HG03095 (cell line): ENCODE results near the gene STK16.
A peak's percentile ranks its signal among the peaks of the same experiment; 100 is the strongest.
"Not testable (repeated sequence)": the region's sequence is repeated elsewhere in the genome, so short reads cannot be mapped to it uniquely, and the experiment has no call there.

Experiments used
- ATAC-seq: cut with Tn5 transposase; IDR thresholded peaks from one replicate; pipeline ENCODE4 v1.9.1; 2021; ENCODE audit warnings: moderate library complexity; ENCODE audit not compliant: unreplicated experiment

The STK16 gene

DNA sequence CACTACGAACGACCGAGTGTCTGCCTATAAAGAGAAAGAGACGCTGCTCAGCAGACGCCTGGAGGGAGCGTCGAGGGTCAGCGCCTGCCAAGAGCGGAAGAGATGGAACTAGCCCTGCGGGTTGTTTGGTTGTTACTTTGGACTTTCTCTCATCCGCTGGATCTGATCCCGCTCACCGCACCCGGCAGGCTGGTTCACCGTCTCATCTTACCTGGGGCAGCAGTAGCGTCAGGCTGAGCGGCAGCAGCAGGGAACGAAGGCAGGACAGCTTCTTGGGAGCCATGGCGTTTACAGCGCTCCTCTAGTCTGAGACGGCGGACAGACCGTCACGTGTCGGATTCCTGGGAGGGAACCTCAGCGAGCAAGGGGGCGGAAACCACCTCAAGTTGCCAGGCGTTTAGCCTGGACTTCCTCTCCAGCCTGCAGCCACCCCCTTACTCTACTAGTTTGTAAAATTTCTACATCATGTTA, 2.0 kb upstream of the STK16 start:
- no peak for ATAC-seq

DNA sequence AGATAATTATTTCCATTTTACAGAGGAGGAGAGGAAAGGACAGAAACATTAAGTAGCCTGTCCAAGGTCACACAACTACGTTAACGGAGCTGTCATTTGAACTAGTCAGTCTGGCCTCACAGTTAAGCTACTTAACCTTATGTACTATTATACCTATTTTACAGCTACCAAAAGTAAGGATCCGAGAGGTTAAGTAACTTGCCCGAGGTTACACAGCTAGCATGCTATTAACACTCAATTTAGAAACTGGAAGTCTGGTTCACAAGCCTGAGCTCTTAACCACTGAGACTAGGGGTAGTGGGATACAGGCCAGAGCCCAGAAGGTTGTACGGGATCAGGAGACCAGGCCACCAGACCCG, 511 bp upstream of the STK16 start:
- no peak for ATAC-seq

DNA sequence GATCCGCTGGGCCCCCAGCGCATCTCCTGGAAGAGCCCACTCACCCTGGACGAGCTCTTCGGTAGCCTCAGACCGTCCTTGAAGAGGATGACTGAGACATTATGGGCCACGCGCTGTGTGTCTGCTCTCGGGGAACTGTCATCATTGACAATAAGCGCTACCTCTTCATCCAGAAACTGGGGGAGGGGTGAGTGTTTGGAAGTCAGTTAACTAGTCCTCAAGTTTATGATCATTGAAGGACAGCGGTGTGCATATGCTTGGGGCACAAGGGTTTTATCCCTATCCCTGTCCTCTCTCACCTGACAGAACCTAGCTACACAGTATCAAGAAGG, 586 bp downstream of the STK16 start:
- ATAC-seq = no peak

DNA sequence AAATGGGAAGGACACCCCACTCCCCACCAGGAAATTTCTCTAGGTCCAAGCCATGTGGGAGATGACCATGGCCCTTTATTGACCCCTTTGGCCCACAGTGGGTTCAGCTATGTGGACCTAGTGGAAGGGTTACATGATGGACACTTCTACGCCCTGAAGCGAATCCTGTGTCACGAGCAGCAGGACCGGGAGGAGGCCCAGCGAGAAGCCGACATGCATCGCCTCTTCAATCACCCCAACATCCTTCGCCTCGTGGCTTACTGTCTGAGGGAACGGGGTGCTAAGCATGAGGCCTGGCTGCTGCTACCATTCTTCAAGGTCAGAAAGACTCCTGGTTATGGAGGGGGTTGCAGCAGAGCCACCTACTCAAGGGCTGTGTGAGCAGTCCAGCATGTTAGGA, 1.3 kb downstream of the STK16 start:
- ATAC-seq = no peak

DNA sequence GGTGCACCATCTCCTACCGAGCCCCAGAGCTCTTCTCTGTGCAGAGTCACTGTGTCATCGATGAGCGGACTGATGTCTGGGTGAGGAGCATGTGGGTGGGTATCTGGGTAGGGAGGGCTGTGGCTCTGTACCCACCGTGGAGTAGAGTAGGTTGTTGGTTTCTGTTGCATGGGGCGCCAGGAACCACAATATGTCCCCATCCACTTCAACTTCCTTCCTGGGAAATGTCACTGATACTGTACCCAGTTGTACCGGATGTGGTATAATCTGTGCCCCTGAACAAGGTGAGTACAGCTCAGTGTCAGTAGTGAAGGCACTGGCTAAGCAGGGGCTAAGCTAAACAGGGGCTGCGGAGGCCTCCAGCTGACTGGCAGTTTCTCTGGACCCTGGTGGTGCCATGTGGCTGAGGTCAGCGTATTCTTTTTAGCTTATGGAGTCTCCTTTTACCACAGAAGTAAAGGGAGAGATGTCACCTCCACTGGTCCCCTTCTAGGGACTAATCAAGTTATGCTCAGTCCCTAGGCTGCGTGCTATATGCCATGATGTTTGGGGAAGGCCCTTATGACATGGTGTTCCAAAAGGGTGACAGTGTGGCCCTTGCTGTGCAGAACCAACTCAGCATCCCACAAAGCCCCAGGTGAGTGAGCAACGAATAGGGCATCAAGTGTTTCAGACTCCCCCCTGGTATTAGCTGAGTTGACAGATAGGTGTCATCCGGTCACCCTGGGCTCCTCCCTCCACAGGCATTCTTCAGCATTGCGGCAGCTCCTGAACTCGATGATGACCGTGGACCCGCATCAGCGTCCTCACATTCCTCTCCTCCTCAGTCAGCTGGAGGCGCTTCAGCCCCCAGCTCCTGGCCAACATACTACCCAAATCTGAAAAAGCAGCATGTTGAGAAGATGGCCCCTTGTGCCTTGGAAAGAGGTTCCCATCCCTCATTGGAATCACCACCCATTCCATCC, 2.7 kb downstream of the STK16 start:
- no peak for ATAC-seq

DNA sequence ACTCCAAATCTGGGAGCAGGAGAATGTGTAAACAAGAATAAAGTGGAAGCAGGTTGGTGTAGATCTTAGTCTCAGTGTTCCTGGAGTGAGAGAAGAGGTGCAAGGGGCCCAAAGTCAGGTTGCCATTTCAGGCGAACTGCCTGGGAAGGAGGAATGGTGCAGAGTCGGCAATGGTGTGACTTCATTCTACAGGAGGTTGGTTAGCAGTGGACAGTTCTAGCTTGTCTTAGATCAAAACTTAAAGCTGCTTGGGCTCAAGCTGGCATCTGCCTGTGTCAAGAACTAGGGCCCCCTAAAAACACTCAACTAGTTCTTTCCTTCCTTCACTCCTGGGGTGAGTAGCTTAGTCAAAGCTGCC, 3.5 kb downstream of the STK16 start:
- ATAC-seq = no peak

DNA sequence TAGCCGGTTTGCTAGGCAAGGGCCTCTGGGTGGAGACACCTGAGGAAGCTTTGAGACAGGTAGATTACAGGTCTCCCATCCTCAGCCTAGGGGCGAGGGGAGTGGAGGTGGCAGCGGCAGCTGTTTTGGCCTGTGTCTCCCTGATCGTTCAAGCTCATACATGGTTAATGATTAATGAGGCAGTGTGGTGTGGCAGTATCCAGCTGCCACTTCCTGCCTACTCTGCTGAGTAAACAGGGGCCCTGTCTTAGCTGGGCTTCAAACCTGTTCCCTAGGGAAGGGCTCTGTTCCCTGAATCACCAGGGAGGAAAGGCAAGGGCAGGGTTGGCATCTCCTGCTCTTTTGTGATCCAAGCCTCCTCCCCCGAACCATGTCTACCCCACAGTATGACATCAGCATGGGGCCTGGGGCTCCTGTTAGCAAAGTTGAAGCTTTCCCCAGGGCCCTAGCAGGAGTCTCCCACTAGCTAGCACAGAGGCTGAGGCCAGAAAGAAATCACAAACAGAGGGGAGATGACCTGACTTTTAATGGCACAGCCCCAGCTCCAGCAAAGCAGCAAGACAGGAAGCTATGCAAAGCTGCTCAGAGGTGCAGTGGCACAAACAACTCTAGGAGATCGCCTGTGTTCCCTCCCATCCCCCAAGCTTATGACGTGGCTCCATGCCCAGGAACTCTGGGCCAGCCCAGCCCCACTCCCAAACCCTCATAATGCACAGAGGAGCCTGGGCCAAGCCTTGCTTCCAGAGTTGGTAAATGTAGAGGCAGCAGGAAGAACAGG, 4.1 kb downstream of the STK16 start:
- peak; percentile 25 for ATAC-seq

DNA sequence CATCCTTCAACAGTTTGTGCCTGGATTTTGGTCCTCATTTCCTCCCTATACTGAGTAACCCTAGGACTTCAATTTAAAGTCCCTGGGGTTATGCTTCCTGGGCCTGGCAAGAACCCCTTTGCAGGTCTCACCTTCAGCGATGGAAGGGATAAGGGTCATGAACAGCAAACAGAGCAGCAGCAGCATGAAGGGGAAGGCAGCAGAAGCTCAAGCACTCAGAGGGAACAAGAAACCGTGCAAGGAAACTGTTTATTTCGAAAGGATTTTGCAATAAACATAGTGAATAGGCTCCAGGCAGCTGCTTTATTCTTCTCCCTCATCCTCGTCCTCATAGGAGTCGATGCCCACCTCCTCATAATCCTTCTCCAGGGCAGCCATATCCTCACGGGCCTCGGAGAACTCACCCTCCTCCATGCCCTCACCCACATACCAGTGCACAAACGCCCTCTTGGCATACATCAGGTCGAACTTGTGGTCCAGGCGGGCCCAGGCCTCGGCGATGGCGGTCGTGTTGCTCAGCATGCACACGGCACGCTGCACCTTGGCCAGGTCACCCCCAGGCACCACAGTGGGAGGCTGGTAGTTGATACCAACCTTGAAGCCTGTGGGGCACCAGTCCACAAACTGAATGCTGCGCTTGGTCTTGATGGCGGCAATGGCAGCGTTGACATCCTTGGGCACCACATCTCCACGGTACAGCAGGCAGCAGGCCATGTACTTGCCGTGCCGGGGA, 4.9 kb downstream of the STK16 start:
- ATAC-seq = no peak

DNA sequence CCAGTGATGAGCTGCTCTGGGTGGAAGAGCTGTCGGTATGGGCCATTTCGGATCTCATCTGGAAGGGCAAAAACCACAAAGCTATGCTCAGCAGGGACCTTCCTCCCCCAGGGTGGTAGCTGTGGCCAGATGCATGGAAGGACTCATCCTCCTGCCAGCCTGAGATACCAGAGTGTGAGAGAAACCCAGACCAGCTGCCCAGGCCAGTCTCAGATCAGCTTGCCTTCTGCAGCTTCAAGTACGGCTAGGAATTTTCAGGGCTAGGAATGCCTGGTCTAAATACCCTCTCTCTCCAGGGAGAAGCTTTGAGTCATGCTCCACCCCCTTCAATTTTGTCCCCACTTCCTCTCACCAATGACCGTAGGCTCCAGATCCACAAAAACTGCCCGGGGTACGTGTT, 6.4 kb downstream of the STK16 start:
- ATAC-seq = no peak

DNA sequence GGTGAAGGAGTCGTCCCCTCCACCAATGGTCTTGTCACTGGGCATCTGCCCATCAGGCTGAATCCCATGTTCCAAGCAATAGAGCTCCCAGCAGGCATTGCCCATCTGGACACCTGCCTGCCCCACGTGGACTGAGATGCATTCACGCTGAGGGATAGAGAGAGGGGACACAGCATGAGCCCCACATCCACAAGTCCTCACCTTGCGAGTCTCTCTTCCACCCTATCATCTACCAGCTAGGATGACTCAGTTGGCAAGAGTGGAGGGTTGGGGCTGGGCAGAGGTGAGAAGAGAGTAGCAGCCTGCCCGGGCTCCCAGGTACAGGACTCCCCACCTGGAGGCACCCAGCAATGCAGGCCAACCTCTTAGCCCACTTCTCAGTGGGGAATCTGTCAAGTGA, 6.8 kb downstream of the STK16 start:
- no peak for ATAC-seq

DNA sequence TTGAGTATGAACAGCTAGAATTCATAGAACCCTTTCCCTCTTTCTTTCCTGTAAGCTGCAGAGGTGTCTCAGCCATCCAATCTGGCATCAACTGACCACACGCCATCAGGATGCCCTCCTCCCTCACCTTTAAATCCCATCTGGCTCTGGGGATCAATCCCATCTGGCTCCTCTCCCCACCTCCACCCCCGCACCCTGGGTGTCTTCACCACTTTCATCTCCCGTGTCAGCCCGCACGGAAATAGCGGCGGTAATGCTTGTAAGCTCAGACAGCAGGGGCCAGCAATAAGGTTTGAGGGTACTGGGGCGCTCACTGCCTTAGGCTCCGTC, 7.3 kb downstream of the STK16 start:
- ATAC-seq = no peak

DNA sequence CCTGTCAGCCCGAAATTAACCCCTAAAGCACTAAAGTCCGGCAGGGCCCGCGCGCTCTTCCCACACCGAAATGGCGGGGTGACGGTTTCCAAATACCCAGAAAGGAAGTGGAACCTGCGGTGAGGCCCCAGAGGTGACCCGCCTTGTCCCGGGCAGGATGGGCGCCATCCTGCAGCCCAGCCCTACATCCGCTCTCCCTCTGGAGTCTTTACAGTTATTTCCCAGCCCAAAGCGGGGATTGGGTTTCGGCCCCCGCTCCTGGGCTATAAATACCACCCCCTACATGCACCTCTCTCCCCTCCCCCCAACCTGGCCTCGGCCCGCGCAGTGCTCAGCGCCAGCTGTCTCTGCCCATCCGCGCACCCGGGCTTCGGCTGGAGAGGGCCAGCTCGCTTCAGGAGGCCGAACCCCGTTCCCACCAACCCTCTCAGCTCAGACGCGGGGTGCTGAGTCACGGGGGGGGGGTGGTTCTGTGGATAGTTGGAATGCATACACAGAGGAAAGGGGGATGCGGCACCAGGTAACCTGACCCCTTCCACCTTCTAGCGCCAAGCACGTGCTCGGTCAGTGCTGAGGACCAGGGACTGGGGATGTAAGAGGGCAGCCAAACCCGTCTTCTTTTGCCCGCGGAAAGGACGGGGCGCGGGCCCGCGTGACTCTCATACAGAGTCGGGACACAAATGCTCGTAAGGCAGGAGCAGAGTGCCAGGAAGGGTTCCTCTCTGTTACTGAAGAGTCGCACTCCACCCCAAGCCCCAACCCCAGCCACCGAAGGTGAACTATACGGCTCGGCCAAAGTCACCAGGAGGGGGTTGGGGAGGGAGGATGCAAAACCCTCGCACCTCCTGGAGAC, 7.8 kb downstream of the STK16 start, which contains the start of gene TUBA4B:
Gene TUBA4B, plus strand, starts transcription at position 344 of the 853 bp plus-strand sequence. Its CDS starts 165 bp downstream, at position 509.
- ATAC-seq = peak; percentile 22

DNA sequence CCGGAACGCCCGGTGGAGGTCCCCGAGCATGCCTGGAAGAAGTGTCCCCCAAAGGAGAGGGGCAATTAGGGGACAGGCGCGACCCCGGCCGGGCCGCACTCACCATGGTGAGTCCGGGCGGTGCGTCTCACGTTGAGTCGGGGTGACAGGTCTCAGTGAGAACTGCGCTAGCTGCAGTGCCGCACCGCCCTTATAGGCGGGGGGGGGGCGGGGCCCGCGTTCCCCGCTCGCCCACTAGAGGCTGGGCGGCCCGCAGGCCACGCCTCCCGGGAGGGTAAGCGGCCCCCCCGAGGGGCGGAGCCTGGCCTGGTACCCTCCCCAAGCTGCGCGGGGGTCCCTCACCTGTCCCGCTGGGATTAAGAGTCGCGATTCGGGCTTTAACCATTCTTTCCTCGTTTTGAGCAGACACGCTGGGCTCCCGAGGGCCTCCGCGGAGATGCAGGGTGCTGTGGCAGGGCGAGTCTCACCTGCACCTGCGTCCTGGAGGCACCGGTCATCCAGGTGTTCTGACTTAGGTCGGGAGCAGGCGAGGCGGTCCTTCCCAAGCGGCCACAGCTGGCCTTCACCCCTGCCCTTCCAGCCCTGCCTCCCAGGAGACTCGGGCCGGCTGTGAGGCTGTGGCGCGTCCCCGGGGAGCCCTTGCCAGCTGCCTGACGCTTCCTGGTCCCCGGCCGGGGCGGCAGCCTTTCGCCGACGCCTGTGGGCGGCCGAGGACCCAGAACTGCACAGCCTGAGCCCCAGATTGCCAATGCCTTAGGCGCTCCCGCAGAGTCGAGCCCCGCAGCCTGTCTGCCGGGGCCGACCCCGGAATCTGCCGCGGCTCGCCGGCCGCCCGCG, 8.7 kb downstream of the STK16 start, which contains the start of gene TUBA4A:
Gene TUBA4A, minus strand, starts transcription at position 166 of the 837 bp plus-strand sequence. Its CDS starts 60 bp downstream, at position 106.
- peak; percentile 59 for ATAC-seq

DNA sequence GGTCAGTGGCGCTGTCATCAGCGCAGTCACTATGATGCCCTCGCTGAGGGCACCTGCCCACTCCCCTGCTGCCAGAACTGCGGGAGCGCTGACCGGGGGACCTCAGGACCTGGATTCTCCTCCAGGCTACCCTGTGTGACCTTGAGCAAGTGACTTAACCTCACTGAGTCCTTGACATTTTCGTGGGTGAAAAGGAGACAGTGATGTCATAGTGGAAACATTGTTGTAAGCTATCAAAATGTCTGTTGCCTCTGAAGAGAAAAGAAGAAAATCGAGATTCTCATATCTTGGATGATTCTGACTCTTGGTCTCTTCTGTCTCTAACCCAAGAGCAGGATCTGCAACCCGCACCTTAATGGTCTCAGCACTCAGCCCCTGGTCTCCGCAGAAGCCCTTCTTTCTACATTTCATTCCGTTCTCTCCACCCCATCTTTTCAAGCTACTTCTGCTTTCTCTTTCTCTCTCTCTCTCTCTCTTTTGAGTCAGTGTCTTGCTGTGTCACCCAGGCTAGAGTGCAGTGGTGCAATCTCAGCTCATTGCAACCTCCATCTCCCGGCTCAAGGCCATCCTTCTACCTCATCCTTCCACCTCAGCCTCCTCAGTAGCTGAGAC, 9.4 kb downstream of the STK16 start:
- peak; percentile 23 for ATAC-seq

DNA sequence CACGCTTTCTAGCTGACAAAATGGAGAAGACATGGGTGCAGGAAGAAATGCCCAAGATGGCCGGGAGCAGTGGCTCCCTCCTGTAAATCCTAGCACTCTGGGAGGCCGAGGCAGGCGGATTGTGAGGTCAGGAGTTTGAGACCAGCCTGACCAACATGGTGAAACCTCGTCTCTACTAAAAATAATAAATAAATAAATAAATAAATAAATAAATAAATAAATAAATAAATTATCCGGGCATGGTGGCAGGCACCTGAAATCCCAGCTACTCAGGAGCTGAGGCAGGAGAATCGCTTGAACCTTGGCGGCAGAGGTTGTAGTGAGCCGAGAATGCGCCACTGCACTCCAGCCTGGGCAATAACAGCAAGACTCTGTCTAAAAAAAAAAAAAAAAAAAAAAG, 13.7 kb downstream of the STK16 start:
- ATAC-seq = not testable (repeated sequence)

DNA sequence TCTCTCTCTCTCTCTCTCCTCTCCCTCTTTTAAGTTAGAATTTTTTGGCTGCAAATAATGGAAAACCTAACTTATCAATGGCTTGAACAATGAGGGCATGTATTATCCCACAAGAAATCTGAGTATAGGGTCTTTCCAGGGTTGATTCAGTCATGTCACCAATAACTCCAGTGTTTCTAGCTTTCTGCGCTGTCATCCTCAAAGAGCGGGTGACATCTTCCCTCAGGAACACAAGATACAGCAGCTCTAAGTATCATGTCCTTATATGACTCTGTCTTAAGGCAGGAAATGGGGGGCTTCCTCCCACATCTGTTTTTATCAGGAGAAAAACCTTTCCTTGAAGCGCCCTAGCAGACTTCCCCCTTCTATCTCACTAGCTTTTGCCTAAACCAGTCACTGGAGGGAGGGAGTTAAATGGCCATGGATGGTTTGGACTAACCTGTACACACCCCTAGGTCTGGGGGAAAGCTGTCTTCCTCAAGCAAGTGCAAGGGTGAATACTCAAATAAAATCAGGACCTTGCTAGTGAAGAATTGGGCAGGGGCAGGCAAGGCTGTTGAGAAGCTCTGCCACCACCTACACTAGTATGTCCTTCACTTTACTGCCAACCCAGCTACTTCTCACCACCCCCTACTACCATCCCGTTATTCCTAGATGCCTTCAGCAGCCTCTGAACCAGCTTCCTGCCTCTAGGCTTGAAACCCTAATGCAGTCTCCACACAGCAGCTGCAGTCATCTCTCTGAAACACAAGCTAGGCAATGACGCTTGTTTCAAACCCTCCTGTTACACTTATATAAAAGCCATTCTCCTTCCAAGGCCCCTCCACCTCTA, 16.0 kb downstream of the STK16 start:
- no peak for ATAC-seq

DNA sequence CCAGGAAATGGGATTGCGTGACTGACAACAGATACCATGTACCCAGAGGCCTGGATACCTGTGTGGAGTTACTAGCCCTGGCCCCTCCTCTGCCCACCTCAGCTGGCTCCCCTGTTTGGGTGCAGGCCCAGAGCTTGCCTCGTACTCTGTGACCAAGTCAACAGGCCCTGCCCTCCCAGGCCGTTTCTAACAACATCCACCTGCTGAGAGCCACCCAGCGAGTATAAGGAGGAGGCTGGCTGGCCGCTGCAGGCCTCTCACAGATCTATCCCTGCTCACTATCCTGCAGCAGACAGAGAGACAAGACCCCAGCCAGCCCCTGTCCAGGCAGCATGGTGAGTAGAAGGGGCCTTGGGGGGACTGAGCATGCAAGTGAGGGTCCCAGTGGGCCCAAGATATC, 21.0 kb downstream of the STK16 start:
- no peak for ATAC-seq

DNA sequence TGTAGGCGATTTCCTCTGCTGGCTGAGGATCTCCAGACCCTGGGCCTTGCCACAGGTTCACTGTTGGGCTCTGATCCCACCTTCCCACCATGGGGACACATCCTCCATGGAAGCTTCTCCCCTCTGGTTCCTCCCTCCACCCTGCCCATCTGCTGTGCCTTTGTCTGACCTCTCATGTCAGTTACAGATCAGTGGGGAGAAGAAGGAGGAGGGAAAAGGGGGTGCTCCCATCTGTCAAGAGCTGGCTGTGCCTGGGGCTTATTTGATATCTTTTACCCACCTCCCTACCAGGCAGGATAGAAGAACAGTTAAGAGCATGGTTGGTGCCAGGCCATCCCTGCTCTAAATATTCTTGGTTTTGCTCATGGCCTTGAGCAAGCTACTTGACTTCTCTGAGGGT, 21.6 kb downstream of the STK16 start:
- ATAC-seq = no peak
